NB4 (cell line): ENCODE results near the gene SLC16A11.

Experiments
- MYC ChIP-seq: IDR thresholded peaks from 2 replicates; pipeline ENCODE4 v1.6.1; 2011; ENCODE audit warnings: low read depth, low read length
- POLR2A ChIP-seq: IDR thresholded peaks from 2 replicates; pipeline ENCODE4 v1.6.1; 2011; ENCODE audit warnings: mild to moderate bottlenecking; ENCODE audit not compliant: insufficient read length; ENCODE audit errors: extremely low read depth
- TF ChIP-seq, protein P1 (sequence below): IDR thresholded peaks from one replicate; pipeline ENCODE4 v1.5.1; 2012; ENCODE audit warnings: low read depth, low read length

DNA sequence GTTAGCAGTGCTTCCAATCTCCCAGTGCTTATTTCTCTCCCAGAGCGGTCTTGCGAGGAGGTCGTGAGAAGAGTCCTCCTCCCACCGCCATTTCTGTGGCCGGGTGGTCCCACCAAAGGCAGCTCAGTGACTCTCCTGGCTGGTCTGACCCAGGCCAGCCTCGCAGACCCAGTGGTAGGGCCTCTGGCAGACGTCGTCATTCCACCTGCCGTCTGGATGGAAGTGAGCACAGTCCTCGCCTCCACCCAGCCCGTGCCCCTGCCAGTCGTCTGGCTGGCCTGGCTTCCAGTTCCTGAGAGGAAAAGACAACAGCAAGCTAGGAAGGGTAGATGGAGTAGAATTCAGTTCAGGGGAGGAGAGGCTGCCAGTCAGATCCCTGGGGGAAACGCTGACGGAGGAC, 31.0 kb upstream of the SLC16A11 start:
- TF ChIP-seq, protein P1, sequence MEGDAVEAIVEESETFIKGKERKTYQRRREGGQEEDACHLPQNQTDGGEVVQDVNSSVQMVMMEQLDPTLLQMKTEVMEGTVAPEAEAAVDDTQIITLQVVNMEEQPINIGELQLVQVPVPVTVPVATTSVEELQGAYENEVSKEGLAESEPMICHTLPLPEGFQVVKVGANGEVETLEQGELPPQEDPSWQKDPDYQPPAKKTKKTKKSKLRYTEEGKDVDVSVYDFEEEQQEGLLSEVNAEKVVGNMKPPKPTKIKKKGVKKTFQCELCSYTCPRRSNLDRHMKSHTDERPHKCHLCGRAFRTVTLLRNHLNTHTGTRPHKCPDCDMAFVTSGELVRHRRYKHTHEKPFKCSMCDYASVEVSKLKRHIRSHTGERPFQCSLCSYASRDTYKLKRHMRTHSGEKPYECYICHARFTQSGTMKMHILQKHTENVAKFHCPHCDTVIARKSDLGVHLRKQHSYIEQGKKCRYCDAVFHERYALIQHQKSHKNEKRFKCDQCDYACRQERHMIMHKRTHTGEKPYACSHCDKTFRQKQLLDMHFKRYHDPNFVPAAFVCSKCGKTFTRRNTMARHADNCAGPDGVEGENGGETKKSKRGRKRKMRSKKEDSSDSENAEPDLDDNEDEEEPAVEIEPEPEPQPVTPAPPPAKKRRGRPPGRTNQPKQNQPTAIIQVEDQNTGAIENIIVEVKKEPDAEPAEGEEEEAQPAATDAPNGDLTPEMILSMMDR, result no peak
- TF ChIP-seq POLR2A (no peak), MYC (no peak)
